ENCODE measurements around the gene TREML4. TPM values are rescaled to one million over a fixed set of nuclear protein-coding genes. Genes with fewer than 3 reads are reported as not detected.

Gene TREML4
- total RNA-seq, 4 donors from 2014 or later = not detected

- H3K4me1 ChIP-seq = no peaks in the 10 kb centered on the region
- TF ChIP-seq CTCF (IDR thresholded peaks at IDR 0.05) (no peak), POLR2A (IDR thresholded peaks at IDR 0.05) (no peak)
- H3K27ac ChIP-seq = no peak overlapping the region
- H3K9me3 ChIP-seq = no peaks in the 10 kb centered on the region
- no peaks in the 10 kb centered on the region for H3K27me3 ChIP-seq
- intact Hi-C loops (cut with DNase I) = no loop called here
- WGBS, 2 donors = 12 to 29% methylated on average over 6 of the region's 6 CpGs
- H3K36me3 ChIP-seq = no peaks in the 10 kb centered on the region
- DNase-seq = no peak
- no peak overlapping the region for H3K4me3 ChIP-seq (replicated peaks in 1 of 3)
Observed at GRCh38 chr6:41191569-41191968, 36.6 kb upstream of the TREML4 start.

- Histone ChIP-seq H3K9me3 (no peaks in the 10 kb centered on the region), H3K4me3 (replicated peaks in 1 of 3) (no peak overlapping the region), H3K36me3 (no peaks in the 10 kb centered on the region), H3K27me3 (no peaks in the 10 kb centered on the region), H3K4me1 (no peaks in the 10 kb centered on the region), H3K27ac (no peak overlapping the region)
- 78% methylated on average over 5 of the region's 5 CpGs for WGBS, 2 donors
- TF ChIP-seq CTCF (IDR thresholded peaks at IDR 0.05) (no peak), POLR2A (IDR thresholded peaks at IDR 0.05) (no peak)
- DNase-seq = no peak
- intact Hi-C loops (cut with DNase I) = no loop called here
Observed at GRCh38 chr6:41193171-41193734, 34.9 kb upstream of the TREML4 start.

GRCh38 chr6:41193884-41194283, 34.3 kb upstream of the TREML4 start:
- DNase-seq = no peak
- H3K27ac ChIP-seq = no peak overlapping the region
- WGBS, 2 donors = 60 to 69% methylated on average over 5 of the region's 5 CpGs
- H3K27me3 ChIP-seq = no peaks in the 10 kb centered on the region
- no peaks in the 10 kb centered on the region for H3K4me1 ChIP-seq
- no peak for TF ChIP-seq POLR2A (IDR thresholded peaks at IDR 0.05)
- no peak for TF ChIP-seq CTCF (IDR thresholded peaks at IDR 0.05)
- intact Hi-C loops (cut with DNase I) = no loop called here
- H3K4me3 ChIP-seq (replicated peaks in 1 of 3) = no peak overlapping the region
- H3K36me3 ChIP-seq = no peaks in the 10 kb centered on the region
- H3K9me3 ChIP-seq = no peaks in the 10 kb centered on the region

- intact Hi-C loops (cut with DNase I) = no loop called here
- 89 to 100% methylated on average over 2 to 3 of the region's 3 CpGs for WGBS, 2 donors
- no peaks in the 10 kb centered on the region for H3K27me3 ChIP-seq
Observed at GRCh38 chr6:41194386-41194785, 33.8 kb upstream of the TREML4 start.

GRCh38 chr6:41197234-41197633, 30.9 kb upstream of the TREML4 start:
- Histone ChIP-seq H3K4me1 (no peaks in the 10 kb centered on the region), H3K9me3 (no peaks in the 10 kb centered on the region), H3K4me3 (replicated peaks in 1 of 3) (no peak overlapping the region), H3K27me3 (no peaks in the 10 kb centered on the region), H3K36me3 (no peaks in the 10 kb centered on the region), H3K27ac (no peak overlapping the region)
- WGBS, 2 donors = 88 to 90% methylated on average over 3 of the region's 3 CpGs
- DNase-seq = no peak
- TF ChIP-seq CTCF (IDR thresholded peaks at IDR 0.05) (no peak), POLR2A (IDR thresholded peaks at IDR 0.05) (no peak)
- intact Hi-C loops (cut with DNase I) = no loop called here

More at GRCh38 chr6:41194386-41194785, 33.8 kb upstream of the TREML4 start:
- no peaks in the 10 kb centered on the region for H3K9me3 ChIP-seq
- H3K4me1 ChIP-seq = no peaks in the 10 kb centered on the region
- DNase-seq = no peak
- no peak for TF ChIP-seq POLR2A (IDR thresholded peaks at IDR 0.05)
- TF ChIP-seq CTCF (IDR thresholded peaks at IDR 0.05) = no peak
- H3K27ac ChIP-seq = no peak overlapping the region
- no peaks in the 10 kb centered on the region for H3K36me3 ChIP-seq
- no peak overlapping the region for H3K4me3 ChIP-seq (replicated peaks in 1 of 3)

Measured in thyroid gland (tissue), 4 donors.